GM23338 (cell line): Measurements from ENCODE around the gene CNNM3.

ENCODE experiments used
- CTCF ChIP-seq, 2 experiments: fragments of 200-600 bp in 1 of 2; sonication (generic) in 1 of 2; conservative IDR thresholded peaks; 2 replicates each; pipeline versions ENCODE4 v1.5.1 to v1.6.1; 2016 to 2017; ENCODE audit warnings: antibody characterized with exemption in 2 of 2, low read depth in 2 of 2, mild to moderate bottlenecking in 2 of 2, moderate library complexity in 1 of 2
- ETS1 ChIP-seq: IDR thresholded peaks from 2 replicates; pipeline ENCODE4 v1.6.1; 2016; ENCODE audit warnings: antibody characterized with exemption
- EZH2 ChIP-seq: fragments of 200-600 bp; sonication (generic); IDR thresholded peaks from one replicate; pipeline ENCODE4 v1.8.0; 2017; ENCODE audit warnings: antibody characterized with exemption, mild to moderate bottlenecking, low read depth; ENCODE audit not compliant: unreplicated experiment
- EZH2phosphoT487 ChIP-seq: fragments of 200-600 bp; sonication (generic); IDR thresholded peaks from one replicate; pipeline ENCODE4 v1.8.1; 2018; ENCODE audit warnings: antibody characterized with exemption; ENCODE audit not compliant: unreplicated experiment
- POLR2AphosphoS5 ChIP-seq: IDR thresholded peaks from 2 replicates; pipeline ENCODE4 v1.6.1; 2016; ENCODE audit warnings: antibody characterized with exemption, low read depth
- REST ChIP-seq: IDR thresholded peaks from one replicate; pipeline ENCODE4 v1.6.1; 2018; ENCODE audit warnings: antibody characterized with exemption; ENCODE audit not compliant: unreplicated experiment
- STAT1 ChIP-seq: IDR thresholded peaks from one replicate; pipeline ENCODE4 v1.6.1; 2016; ENCODE audit warnings: antibody characterized with exemption; ENCODE audit not compliant: unreplicated experiment

- TF ChIP-seq CTCF (conservative IDR thresholded peaks at IDR 0.05; ENCODE audit: low read depth in 2 of 2) = no peak
- no peak for TF ChIP-seq EZH2
- TF ChIP-seq POLR2AphosphoS5 = no peak
- TF ChIP-seq ETS1 = no peak
- TF ChIP-seq REST = no peak
- TF ChIP-seq EZH2phosphoT487 = no peak
- TF ChIP-seq STAT1 = no peak
These were observed 23.0 kb upstream of the CNNM3 start for GRCh38 chr2:96792772-96793749.
